Psoas muscle (tissue), 8 donors: ENCODE data around the gene DHRS12. TPM values are rescaled to one million over a fixed set of nuclear protein-coding genes. Genes with fewer than 3 reads are reported as not detected.

ENCODE experiments used
- ATAC-seq, 4 donors: fragments of 200-7000 bp; cut with Tn5 transposase; one replicate each; pipeline ENCODE4 v1.9.1; 2020; ENCODE audit warnings: moderate library complexity in 3 of 4, mild to moderate bottlenecking in 2 of 4
- DNase-seq, 2 donors: peaks; one replicate each; pipeline ENCODE4 v3.0.0-alpha.2; 2020
- H3K27ac ChIP-seq: fragments of 200-600 bp; one replicate; pipeline ENCODE4 v1.8.0; 2022
- H3K27me3 ChIP-seq, 3 donors: fragments of 200-600 bp in 1 of 3; one replicate each; pipeline versions ENCODE4 v1.6.1 to v1.8.0; 2013 to 2022; ENCODE audit warnings: low read length in 2 of 3, mild to moderate bottlenecking in 2 of 3, moderate library complexity in 1 of 3; ENCODE audit not compliant: insufficient read depth in 3 of 3
- H3K36me3 ChIP-seq, 2 donors: fragments of 200-600 bp in 1 of 2; one replicate each; pipeline versions ENCODE4 v1.6.1 to v1.8.0; 2013 to 2022; ENCODE audit warnings: low read depth in 1 of 2, mild to moderate bottlenecking in 1 of 2, moderate library complexity in 1 of 2; ENCODE audit not compliant: insufficient read depth in 1 of 2
- H3K4me1 ChIP-seq: fragments of 200-600 bp; one replicate; pipeline ENCODE4 v1.8.0; 2022
- H3K4me3 ChIP-seq: fragments of 200-600 bp; one replicate; pipeline ENCODE4 v1.8.0; 2022; ENCODE audit warnings: mild to moderate bottlenecking
- H3K9me3 ChIP-seq: fragments of 200-600 bp; one replicate; pipeline ENCODE4 v1.8.0; 2022
- CTCF ChIP-seq: fragments of 200-600 bp; IDR thresholded peaks from one replicate; pipeline ENCODE4 v1.8.0; 2022; ENCODE audit warnings: antibody characterized with exemption
- WGBS, 3 donors: extraction: QIAGEN DNeasy Blood & Tissue Kit; methylation state at CpG; one replicate each; pipeline versions ENCODE4 v1.1.6 to v1.1.7; 2013; 5-methylcytosine and 5-hydroxymethylcytosine counted together
- intact Hi-C, 2 donors: fragments of 100-400 bp; cut with DNase I; formaldehyde crosslinking; loops; one replicate each; pipeline versions ENCODE4 v1.11.0 to v1.14.2; 2022
- polyA plus RNA-seq, 3 donors: library from polyadenylated mRNA; stranded (reverse); fragments of 200-250 nt; gene quantifications; one replicate each; pipeline ENCODE4 v1.2.3, GENCODE V29; 2013
- total RNA-seq, 4 donors: library from RNA; stranded (reverse); fragmentation: NEBNext Ultra II Directional in 2 of 4; extraction: Animal tissue kit (Norgen Biotek cat#: 25700) in 2 of 4; gene quantifications; one replicate each; pipeline versions ENCODE4 v1.2.1 to v1.2.4, GENCODE V29; 2021 to 2023
- donor health status: healthy with polysubstance abuse.
- donor health status: DM: no; HTN: no; CAD: no; lungs with moderate emphysema.
- donor health status: Bipolar disorder and iron deficiency.
- donor health status: healthy.
- donor health status: DM: yes; HTN: yes; CAD: no.
- donor health status: DM: no; HTN: no; CAD: no.
- donor health status: DM: no; HTN: no; CAD: no.
- donor health status: DM: yes; HTN: yes; CAD: no.

Gene DHRS12
- total and polyA plus RNA-seq, 7 donors: 3.4 to 10.1 (median 4.9) TPM

DNA sequence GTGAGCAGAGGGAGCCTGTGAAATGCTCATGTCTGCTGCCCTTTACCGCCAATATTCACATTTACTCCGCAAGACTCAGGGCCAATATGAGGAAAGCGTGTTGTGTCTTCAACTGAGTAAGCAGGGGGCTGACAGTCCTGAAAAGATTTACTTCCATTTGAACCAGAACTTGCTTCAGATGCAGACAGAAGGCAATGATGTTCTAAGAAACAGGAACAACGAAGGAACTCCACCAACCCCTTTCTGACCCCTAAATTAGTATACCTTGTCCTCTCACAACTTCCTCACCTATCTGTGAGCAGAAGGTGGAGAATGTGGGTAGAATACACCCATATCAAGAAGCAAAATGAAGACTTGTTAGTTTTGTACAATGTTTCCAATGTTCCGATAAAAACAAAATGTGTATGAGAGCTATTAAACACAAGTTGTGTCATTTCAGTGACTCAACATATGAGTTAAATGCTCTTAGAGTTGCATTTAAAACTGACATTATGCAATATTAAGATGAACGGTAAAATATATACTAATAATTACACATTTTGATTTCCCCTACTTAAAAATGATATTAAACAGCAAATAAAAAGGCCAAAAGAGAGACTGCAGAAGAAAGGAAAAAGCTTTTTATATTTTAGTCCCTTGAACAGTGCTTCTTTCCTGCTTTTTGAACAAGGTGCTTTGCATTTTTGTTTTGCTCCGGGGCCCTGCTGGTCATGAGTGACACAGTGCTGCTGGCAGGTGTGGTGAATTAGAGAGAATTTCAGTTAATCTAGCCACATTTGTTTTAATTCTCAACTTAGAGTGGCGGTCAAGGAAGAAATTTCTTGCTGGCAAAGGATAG is 25.0 kb upstream of the DHRS12 start:
- H3K27me3 ChIP-seq: no peaks in the 10 kb centered on the region
- no peak for ATAC-seq
- no peak for TF ChIP-seq CTCF
- no peak overlapping the region for H3K4me3 ChIP-seq
- H3K9me3 ChIP-seq: no peaks in the 10 kb centered on the region
- peaks cover 6% of the 10 kb centered on the region for H3K4me1 ChIP-seq
- no peak for DNase-seq
- H3K27ac ChIP-seq: no peak overlapping the region
- WGBS, 3 donors: 85 to 88% (median 88%) methylated on average over 8 of the region's 8 CpGs
- intact Hi-C loops: no loop called here
- no peaks in the 10 kb centered on the region for H3K36me3 ChIP-seq

DNA sequence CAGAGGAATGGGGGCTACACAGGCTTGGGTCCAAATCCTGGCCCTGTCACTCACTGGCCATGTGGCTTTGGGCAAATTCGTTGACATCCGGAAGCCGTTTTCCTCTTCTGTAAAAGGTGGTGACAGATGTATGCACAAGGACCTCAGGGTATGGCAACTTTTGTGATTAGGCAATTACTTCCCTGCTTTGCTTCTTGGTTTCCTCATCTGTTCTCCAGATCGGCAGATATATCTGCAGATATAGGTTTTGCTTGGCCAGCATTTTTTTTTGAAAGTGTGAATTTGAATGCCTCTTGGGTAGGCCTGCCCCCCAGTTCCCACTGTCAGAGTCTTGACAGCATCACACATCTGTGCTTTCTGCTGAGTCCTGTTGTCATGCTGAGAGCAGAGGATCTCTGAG is 23.3 kb upstream of the DHRS12 start:
- 50 to 66% (median 55%) methylated on average over 4 of the region's 4 CpGs for WGBS, 3 donors
- no peaks in the 10 kb centered on the region for H3K36me3 ChIP-seq
- H3K9me3 ChIP-seq: no peaks in the 10 kb centered on the region
- H3K27ac ChIP-seq: no peak overlapping the region
- no peak for TF ChIP-seq CTCF
- H3K27me3 ChIP-seq: no peaks in the 10 kb centered on the region
- H3K4me3 ChIP-seq: no peak overlapping the region
- intact Hi-C loops: no loop called here
- ATAC-seq (no peak), DNase-seq (no peak)
- H3K4me1 ChIP-seq: peaks cover 6% of the 10 kb centered on the region

- 15 to 22% (median 16%) methylated on average over 7 of the region's 7 CpGs for WGBS, 3 donors
- no peak for TF ChIP-seq CTCF
- peak in 1 of 4 donors; percentile 30 for ATAC-seq
- Histone ChIP-seq H3K4me1 (peaks cover 6% of the 10 kb centered on the region), H3K27me3 (no peaks in the 10 kb centered on the region), H3K27ac (no peak overlapping the region), H3K9me3 (no peaks in the 10 kb centered on the region), H3K4me3 (no peak overlapping the region), H3K36me3 (no peaks in the 10 kb centered on the region)
- intact Hi-C loops: no loop called here
- no peak for DNase-seq
Observed at GRCh38 chr13:51826606-51827005, 22.6 kb upstream of the DHRS12 start.

GRCh38 chr13:51825681-51826254 is 21.8 kb upstream of the DHRS12 start:
- ATAC-seq (no peak), DNase-seq (no peak)
- no peak overlapping the region for H3K4me3 ChIP-seq
- no peaks in the 10 kb centered on the region for H3K36me3 ChIP-seq
- no peaks in the 10 kb centered on the region for H3K27me3 ChIP-seq
- H3K9me3 ChIP-seq: no peaks in the 10 kb centered on the region
- intact Hi-C loops: no loop called here
- no peak for TF ChIP-seq CTCF
- H3K27ac ChIP-seq: no peak overlapping the region
- peaks cover 6% of the 10 kb centered on the region for H3K4me1 ChIP-seq
- WGBS, 3 donors: 88 to 93% (median 88%) methylated on average over 10 of the region's 10 CpGs
